Measurements from ENCODE around the gene ORM2. TPM values are rescaled to one million over a fixed set of nuclear protein-coding genes. Genes with fewer than 3 reads are reported as not detected.

The ORM2 gene
- total RNA-seq, 4 donors from 2014 or later: not detected

DNA sequence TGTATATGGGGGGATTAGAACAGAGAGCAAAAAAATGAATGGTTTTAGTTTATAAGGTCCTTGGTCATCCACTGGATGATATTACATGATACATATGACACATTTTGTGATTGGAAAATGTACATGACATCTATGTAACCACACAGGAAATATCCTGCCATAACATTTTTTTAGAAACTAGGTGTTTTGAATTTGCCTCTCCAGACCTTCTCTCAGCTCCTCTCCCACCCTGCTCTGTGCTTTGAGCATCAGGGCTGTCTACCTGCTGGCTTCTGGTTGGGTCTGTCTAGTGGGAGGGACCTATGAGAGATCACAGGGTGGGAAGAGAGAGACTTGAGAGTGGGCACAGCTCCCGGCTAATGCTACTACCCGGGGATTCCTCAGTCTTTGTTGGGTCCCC lies 33.8 kb downstream of the ORM2 start:
- DNase-seq: no peak
- Histone ChIP-seq H3K4me1 (peaks cover 0 to 47% (median 27%) of the 10 kb centered on the region in 4 donors), H3K9me3 (no peaks in the 10 kb centered on the region), H3K4me3 (no peak overlapping the region), H3K27ac (peak overlapping the region; percentile 67 to 94 (median 72)), H3K27me3 (no peaks in the 10 kb centered on the region), H3K36me3 (peaks cover 0 to 81% (median 0%) of the 10 kb centered on the region in 3 donors)
- TF ChIP-seq, protein P1, sequence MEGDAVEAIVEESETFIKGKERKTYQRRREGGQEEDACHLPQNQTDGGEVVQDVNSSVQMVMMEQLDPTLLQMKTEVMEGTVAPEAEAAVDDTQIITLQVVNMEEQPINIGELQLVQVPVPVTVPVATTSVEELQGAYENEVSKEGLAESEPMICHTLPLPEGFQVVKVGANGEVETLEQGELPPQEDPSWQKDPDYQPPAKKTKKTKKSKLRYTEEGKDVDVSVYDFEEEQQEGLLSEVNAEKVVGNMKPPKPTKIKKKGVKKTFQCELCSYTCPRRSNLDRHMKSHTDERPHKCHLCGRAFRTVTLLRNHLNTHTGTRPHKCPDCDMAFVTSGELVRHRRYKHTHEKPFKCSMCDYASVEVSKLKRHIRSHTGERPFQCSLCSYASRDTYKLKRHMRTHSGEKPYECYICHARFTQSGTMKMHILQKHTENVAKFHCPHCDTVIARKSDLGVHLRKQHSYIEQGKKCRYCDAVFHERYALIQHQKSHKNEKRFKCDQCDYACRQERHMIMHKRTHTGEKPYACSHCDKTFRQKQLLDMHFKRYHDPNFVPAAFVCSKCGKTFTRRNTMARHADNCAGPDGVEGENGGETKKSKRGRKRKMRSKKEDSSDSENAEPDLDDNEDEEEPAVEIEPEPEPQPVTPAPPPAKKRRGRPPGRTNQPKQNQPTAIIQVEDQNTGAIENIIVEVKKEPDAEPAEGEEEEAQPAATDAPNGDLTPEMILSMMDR (IDR thresholded peaks at IDR 0.05): no peak
- TF ChIP-seq POLR2A (IDR thresholded peaks at IDR 0.05): no peak

DNA sequence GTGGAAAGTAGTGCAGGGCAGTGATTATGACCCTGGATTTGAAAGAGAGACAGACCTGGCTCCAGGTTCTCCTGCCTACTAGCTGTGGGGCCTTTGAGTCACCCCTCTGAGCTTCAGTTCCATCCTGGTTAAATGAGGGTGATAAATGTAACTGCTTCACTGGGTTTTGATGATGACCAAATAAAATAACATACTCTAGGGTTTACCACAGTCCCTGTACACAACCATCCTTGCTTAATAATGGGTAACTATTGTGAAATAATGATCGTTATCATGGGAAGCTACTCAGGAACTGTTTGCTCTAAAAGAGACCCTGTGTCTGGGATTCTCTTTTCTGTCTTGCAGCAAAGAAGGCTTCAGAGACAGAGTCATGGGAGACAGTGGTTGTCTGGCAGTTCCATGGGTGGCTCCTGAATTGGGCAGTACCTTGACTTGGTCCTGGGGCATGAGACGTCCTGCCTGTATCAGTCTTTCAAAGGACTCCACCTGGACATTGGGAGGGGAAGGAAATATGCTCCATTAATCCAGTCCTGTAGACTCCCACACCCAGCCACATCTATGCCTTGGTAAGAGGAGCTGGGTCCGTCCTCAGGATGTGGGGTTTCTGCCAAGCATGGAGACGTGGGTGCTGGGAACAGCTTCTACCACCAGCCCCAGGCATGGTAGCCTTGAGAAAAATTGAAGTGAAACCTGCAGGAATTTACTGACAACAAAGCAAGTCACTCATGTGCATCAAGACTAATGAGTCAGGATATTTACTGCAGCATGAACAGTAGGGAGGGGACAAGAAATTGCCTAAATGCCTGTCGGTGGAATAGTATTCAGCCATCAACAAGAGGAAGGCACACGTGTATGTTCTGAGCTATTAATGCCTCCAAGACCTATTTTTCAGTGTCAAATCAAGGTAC lies 34.7 kb downstream of the ORM2 start:
- H3K9me3 ChIP-seq: no peaks in the 10 kb centered on the region
- H3K27me3 ChIP-seq: no peaks in the 10 kb centered on the region
- TF ChIP-seq, protein P1 (IDR thresholded peaks at IDR 0.05): no peak
- TF ChIP-seq POLR2A (IDR thresholded peaks at IDR 0.05): no peak
- H3K27ac ChIP-seq: peak overlapping the region; percentile 67 to 94 (median 72)
- no peak overlapping the region for H3K4me3 ChIP-seq
- peaks cover 0 to 80% (median 0%) of the 10 kb centered on the region in 3 donors for H3K36me3 ChIP-seq
- DNase-seq: no peak
- H3K4me1 ChIP-seq: peaks cover 0 to 48% (median 29%) of the 10 kb centered on the region in 4 donors

DNA sequence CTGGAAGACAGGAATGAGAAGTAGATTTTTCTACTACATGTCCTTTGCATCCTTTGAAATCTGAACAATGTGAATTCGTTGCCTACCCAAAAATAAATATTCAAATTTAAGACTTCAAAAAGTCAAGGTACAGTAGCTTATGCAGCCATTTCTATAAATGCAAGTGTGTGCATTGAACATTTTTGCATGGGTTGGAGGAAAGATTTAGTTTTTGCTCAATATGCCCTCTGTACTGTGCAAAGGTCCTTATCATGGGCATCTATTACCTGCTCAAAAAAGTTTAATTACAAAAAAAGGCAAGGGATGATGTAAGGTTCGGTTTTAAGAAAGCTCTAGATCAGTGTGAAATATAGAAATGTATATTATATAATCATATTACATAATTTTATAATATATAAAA lies 35.5 kb downstream of the ORM2 start:
- peaks cover 0 to 71% (median 0%) of the 10 kb centered on the region in 3 donors for H3K36me3 ChIP-seq
- TF ChIP-seq, protein P1 (IDR thresholded peaks at IDR 0.05): no peak
- no peak for TF ChIP-seq POLR2A (IDR thresholded peaks at IDR 0.05)
- DNase-seq: no peak

DNA sequence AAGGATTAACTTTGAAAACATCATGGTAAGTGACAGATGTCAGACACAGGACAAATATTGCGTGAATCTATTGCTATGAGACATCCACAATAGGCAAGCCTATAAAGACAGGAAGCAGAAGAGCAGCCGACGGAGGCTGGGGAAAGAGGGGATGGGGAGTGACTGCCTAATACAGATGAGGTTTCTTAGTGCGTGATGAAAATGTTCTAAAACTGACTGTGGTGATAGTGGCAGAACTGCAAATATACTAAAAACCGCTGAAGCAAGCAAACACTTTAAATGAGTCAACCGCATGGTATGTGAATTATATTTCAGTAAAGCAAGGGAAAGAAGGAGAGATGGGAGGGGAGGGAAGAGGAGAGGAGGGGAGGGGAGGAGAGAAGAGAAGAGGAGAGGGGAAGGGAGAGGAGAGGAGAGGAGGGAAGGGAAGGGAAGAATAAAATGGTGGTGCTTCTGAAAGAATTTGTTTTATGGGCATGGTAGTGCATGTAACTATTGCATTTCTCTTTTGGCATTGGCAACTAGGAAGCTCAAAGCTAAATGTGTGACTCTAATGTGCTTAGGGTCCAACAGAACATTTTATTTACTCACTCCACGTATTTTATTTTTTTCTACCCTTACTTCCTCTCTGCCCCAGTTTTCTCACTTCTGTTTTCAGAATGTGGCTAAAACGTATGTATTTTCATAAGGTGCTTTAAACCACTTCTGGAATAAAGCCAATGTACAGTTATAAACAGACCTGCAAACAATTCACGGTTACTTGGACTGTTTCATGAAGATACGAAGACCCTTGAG lies 36.9 kb downstream of the ORM2 start:
- peaks cover 0 to 58% (median 0%) of the 10 kb centered on the region in 3 donors for H3K36me3 ChIP-seq
- peak in 1 of 3 donors; percentile 25 for DNase-seq
- peak overlapping the region; percentile 70 to 94 (median 78) for H3K27ac ChIP-seq
- H3K4me1 ChIP-seq: peaks cover 0 to 65% (median 41%) of the 10 kb centered on the region in 4 donors
- TF ChIP-seq, protein P1 (IDR thresholded peaks at IDR 0.05): no peak
- no peak for TF ChIP-seq POLR2A (IDR thresholded peaks at IDR 0.05)
- H3K27me3 ChIP-seq: no peaks in the 10 kb centered on the region
- H3K4me3 ChIP-seq: no peak overlapping the region
- no peaks in the 10 kb centered on the region for H3K9me3 ChIP-seq

More for the DNA sequence above, 35.5 kb downstream of the ORM2 start:
- Histone ChIP-seq H3K4me3 (no peak overlapping the region), H3K4me1 (peaks cover 0 to 52% (median 32%) of the 10 kb centered on the region in 4 donors), H3K27ac (peak overlapping the region; percentile 67 to 94 (median 72)), H3K27me3 (no peaks in the 10 kb centered on the region), H3K9me3 (no peaks in the 10 kb centered on the region)

DNA sequence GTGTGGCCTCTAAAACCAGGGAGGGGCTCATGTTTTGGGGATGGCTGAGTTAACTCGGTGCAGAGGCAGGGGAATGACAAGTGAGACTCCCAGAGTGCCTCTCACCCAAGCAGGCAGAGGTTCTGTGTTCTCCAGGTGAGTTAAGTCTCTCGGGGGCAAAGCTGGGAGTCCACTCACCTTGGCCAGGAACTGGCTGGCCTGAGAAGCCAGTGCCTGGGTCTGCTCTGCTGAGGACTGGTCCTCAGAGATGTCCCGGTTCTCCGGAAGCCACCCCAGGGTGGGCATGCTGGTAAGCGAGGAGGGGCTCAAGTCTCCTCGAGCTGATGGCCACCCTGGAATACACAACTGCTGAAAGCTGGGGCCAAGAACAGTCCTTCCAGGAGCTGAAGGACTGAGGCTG lies 37.7 kb downstream of the ORM2 start:
- peak overlapping the region; percentile 70 to 94 (median 78) for H3K27ac ChIP-seq
- no peak overlapping the region for H3K4me3 ChIP-seq
- no peak for TF ChIP-seq POLR2A (IDR thresholded peaks at IDR 0.05)
- TF ChIP-seq, protein P1 (IDR thresholded peaks at IDR 0.05): no peak

More for the DNA sequence above, 37.7 kb downstream of the ORM2 start:
- no peaks in the 10 kb centered on the region for H3K9me3 ChIP-seq
- H3K36me3 ChIP-seq: peaks cover 0 to 50% (median 0%) of the 10 kb centered on the region in 3 donors
- DNase-seq: peak in 1 of 3 donors; percentile 47
- H3K27me3 ChIP-seq: no peaks in the 10 kb centered on the region
- peaks cover 0 to 73% (median 44%) of the 10 kb centered on the region in 4 donors for H3K4me1 ChIP-seq

Data from Peyer's patch (tissue), 4 donors.